Measurements from ENCODE around the gene DDA1. TPM values are rescaled to one million over a fixed set of nuclear protein-coding genes. Genes with fewer than 3 reads are reported as not detected.

DDA1 gene
- total and polyA plus RNA-seq, 9 of the 15 experiments (the other 6 are each of a cell fraction or from before 2014, with no cell fraction given), result 1.4 to 83.8 (median 33.8) TPM

DNA sequence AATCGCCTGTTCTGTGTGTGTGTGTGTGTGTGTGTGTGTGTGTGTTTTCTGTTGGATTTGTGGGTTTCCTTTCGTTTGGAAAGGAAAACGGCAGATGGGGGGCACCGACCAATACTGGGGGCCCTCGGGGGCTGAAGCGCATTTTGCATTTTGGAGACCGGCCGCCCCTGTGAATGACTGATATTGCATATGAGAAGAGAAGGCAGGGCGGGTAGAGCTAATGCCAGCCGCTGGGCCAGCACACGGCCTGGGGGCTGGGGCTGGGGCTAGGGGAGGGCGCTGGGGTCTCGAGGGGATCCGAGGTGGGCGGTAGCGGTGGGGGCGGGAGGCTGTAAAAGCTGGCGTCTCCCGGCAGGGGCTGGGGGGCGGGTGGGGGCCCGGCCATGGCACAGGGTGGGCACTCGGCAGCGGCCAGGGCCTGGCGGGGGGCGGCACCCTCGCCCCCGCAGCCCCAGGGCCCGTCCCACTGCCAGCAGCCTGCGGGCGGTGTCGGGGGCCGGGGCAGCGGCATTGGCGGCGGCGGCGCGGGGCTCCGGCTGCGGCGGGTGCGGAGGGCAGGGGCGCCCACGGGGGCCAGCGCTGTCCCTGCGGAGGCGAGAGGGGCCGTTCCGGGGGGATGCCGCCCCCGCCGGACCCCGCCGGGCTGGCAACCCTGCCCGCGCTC, 14.1 kb downstream of the DDA1 start (continued):
- TF ChIP-seq, protein P1, sequence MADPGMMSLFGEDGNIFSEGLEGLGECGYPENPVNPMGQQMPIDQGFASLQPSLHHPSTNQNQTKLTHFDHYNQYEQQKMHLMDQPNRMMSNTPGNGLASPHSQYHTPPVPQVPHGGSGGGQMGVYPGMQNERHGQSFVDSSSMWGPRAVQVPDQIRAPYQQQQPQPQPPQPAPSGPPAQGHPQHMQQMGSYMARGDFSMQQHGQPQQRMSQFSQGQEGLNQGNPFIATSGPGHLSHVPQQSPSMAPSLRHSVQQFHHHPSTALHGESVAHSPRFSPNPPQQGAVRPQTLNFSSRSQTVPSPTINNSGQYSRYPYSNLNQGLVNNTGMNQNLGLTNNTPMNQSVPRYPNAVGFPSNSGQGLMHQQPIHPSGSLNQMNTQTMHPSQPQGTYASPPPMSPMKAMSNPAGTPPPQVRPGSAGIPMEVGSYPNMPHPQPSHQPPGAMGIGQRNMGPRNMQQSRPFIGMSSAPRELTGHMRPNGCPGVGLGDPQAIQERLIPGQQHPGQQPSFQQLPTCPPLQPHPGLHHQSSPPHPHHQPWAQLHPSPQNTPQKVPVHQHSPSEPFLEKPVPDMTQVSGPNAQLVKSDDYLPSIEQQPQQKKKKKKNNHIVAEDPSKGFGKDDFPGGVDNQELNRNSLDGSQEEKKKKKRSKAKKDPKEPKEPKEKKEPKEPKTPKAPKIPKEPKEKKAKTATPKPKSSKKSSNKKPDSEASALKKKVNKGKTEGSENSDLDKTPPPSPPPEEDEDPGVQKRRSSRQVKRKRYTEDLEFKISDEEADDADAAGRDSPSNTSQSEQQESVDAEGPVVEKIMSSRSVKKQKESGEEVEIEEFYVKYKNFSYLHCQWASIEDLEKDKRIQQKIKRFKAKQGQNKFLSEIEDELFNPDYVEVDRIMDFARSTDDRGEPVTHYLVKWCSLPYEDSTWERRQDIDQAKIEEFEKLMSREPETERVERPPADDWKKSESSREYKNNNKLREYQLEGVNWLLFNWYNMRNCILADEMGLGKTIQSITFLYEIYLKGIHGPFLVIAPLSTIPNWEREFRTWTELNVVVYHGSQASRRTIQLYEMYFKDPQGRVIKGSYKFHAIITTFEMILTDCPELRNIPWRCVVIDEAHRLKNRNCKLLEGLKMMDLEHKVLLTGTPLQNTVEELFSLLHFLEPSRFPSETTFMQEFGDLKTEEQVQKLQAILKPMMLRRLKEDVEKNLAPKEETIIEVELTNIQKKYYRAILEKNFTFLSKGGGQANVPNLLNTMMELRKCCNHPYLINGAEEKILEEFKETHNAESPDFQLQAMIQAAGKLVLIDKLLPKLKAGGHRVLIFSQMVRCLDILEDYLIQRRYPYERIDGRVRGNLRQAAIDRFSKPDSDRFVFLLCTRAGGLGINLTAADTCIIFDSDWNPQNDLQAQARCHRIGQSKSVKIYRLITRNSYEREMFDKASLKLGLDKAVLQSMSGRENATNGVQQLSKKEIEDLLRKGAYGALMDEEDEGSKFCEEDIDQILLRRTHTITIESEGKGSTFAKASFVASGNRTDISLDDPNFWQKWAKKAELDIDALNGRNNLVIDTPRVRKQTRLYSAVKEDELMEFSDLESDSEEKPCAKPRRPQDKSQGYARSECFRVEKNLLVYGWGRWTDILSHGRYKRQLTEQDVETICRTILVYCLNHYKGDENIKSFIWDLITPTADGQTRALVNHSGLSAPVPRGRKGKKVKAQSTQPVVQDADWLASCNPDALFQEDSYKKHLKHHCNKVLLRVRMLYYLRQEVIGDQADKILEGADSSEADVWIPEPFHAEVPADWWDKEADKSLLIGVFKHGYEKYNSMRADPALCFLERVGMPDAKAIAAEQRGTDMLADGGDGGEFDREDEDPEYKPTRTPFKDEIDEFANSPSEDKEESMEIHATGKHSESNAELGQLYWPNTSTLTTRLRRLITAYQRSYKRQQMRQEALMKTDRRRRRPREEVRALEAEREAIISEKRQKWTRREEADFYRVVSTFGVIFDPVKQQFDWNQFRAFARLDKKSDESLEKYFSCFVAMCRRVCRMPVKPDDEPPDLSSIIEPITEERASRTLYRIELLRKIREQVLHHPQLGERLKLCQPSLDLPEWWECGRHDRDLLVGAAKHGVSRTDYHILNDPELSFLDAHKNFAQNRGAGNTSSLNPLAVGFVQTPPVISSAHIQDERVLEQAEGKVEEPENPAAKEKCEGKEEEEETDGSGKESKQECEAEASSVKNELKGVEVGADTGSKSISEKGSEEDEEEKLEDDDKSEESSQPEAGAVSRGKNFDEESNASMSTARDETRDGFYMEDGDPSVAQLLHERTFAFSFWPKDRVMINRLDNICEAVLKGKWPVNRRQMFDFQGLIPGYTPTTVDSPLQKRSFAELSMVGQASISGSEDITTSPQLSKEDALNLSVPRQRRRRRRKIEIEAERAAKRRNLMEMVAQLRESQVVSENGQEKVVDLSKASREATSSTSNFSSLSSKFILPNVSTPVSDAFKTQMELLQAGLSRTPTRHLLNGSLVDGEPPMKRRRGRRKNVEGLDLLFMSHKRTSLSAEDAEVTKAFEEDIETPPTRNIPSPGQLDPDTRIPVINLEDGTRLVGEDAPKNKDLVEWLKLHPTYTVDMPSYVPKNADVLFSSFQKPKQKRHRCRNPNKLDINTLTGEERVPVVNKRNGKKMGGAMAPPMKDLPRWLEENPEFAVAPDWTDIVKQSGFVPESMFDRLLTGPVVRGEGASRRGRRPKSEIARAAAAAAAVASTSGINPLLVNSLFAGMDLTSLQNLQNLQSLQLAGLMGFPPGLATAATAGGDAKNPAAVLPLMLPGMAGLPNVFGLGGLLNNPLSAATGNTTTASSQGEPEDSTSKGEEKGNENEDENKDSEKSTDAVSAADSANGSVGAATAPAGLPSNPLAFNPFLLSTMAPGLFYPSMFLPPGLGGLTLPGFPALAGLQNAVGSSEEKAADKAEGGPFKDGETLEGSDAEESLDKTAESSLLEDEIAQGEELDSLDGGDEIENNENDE (IDR thresholded peaks at IDR 0.05; ENCODE audit: low read depth, low read length), result no peak
- TF ChIP-seq, protein P2, sequence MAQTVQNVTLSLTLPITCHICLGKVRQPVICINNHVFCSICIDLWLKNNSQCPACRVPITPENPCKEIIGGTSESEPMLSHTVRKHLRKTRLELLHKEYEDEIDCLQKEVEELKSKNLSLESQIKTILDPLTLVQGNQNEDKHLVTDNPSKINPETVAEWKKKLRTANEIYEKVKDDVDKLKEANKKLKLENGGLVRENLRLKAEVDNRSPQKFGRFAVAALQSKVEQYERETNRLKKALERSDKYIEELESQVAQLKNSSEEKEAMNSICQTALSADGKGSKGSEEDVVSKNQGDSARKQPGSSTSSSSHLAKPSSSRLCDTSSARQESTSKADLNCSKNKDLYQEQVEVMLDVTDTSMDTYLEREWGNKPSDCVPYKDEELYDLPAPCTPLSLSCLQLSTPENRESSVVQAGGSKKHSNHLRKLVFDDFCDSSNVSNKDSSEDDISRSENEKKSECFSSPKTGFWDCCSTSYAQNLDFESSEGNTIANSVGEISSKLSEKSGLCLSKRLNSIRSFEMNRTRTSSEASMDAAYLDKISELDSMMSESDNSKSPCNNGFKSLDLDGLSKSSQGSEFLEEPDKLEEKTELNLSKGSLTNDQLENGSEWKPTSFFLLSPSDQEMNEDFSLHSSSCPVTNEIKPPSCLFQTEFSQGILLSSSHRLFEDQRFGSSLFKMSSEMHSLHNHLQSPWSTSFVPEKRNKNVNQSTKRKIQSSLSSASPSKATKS (CRISPR knock-in tag; IDR thresholded peaks at IDR 0.05), result no peak
- TF ChIP-seq ATF1 (CRISPR knock-in tag; IDR thresholded peaks at IDR 0.05), result no peak
- TF ChIP-seq ATF1 (tag; IDR thresholded peaks at IDR 0.05), result no peak
- TF ChIP-seq TAL1 (IDR thresholded peaks at IDR 0.05), result no peak
- TF ChIP-seq RB1 (IDR thresholded peaks at IDR 0.05; ENCODE audit: low read depth), result no peak
- TF ChIP-seq CC2D1A (IDR thresholded peaks at IDR 0.05), result no peak

Data from K562 (cell line).